HG03469 (cell line): ENCODE results near the gene SSNA1.

Experiments used
- ATAC-seq: cut with Tn5 transposase; IDR thresholded peaks from one replicate; pipeline ENCODE4 v1.9.1; 2021; ENCODE audit warnings: mild to moderate bottlenecking, moderate library complexity, moderate number of reproducible peaks; ENCODE audit not compliant: unreplicated experiment

SSNA1 gene

DNA sequence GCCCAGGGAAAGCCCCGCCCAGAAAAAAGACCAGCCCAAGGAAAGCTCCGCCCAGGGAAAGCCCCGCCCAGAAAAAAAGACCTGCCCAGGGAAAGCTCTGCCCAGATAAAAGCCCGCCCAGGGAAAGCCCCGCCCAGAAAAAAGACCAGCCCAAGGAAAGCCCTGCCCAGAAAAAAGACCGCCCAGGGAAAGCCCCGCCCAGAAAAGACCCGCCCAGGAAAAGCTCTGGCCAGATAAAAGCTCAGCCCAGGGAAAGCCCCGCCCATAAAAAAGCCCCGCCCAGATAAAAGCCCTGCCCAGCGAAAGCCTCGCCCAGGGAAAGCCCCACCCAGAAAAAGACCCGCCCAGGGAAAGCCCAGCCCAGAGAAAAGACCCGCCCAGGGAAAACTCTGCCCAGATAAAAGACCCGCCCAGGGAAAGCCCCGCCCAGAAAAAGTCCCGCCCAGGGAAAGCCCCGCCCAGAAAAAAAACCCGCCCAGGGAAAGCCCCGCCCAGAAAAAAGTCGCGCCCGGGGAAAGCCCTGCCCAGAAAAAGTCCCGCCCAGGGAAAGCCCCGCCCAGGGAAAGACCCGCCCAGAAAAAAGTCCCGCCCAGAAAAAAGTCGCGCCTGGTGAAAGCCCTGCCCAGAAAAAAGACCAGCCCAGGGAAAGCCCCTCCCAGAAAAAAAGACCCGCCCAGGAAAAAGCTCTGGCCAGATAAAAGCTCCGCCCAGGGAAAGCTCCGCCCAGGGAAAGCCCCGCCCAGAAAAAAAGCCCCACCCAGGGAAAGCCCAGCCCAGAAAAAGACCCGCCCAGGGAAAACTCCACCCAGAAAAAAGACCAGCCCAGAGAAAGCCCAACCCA lies 37.6 kb upstream of the SSNA1 start:
- no peak for ATAC-seq

- no peak for ATAC-seq
Observed at GRCh38 chr9:137152844-137153405, 35.6 kb upstream of the SSNA1 start.

GRCh38 chr9:137156567-137157375 lies 31.7 kb upstream of the SSNA1 start:
- ATAC-seq, result no peak

- no peak for ATAC-seq
Observed at GRCh38 chr9:137157618-137158415, 30.7 kb upstream of the SSNA1 start.

DNA sequence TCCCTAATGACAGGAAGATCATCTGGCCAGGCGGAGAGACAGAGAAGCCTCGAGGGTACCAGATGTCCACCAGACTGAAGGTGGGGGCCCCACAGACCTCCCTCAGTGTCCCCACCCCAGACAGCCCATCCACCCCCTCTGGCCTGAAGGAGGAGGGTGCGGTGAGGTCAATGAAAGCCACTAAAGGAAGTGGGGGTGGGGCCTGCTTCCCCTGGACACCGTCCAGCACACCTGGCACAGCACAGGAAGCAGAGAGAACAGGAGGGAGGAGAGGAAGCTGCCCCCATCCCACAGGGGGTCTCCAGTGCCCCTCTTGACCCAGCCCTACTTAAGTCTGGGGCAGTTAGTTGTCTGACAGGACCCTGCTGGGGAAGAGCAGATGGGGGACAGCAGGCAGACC lies 29.9 kb upstream of the SSNA1 start:
- no peak for ATAC-seq

DNA sequence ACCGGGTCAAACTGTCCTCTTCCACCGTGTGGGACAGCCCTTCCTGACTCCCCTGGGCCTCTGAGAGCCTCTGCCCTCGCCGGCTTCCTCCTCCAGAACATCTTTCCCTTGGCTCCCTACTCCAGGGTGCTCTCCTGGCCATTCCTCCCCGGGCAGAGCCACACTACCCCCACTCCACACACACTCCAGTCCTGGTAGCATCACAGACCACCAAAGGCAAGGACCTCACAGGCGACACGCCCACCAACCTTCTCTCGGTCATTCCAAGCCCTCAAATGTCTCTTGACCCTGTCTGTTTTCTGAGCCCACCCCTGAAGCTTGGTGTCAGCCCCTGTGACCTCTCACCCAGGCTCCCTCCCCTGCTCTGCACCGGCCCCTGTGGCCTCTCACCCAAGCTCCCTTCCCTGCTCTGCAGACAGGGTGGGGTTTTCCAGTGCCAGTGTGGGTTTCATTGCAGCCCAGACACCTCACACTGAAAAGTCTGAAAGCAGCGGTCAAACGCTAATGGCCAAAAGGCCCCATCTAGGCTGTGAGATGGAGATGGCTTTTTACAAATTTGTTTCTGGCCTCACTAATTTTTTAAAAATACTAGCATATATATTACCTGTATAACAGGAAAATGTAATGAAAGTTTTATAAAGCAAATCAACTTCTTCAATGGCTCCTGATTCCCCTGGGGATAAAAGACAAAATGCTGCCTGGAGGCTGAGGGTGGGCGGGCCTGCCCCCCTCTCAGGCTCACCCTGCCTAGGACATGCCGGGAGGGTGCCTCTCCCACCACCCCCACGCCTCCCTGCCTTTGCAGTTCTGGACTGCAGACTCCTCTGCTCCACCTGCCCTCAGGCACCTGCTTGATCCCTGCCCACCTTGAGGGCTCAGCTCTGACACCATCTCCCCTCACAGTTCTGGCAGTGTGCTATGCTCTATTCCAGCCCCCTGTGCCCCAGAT lies 29.1 kb upstream of the SSNA1 start:
- ATAC-seq, result no peak

DNA sequence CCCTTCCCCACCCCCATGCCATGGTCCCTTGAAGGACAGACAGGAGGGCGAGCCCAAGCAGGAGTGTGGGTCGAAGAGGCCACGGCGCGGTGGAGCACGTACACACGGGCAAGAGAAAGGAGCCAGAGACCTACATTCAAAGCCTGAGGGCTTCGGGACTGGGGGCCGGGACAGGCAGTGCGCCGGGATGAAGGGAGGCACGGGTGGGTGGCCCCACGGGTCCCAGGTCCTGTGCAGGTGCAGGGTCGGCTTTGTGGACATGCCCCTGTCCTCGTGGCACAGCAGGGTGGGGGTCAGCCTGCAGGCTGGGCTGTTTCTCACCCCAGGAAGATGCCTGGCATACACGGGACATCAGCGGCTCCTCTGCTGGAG lies 28.4 kb upstream of the SSNA1 start:
- ATAC-seq, result no peak

- no peak for ATAC-seq
Observed at GRCh38 chr9:137160716-137161557, 27.5 kb upstream of the SSNA1 start.

GRCh38 chr9:137161558-137162486 lies 26.7 kb upstream of the SSNA1 start:
- no peak for ATAC-seq

GRCh38 chr9:137162505-137163364 lies 25.7 kb upstream of the SSNA1 start:
- ATAC-seq, result no peak

- no peak for ATAC-seq
Observed at GRCh38 chr9:137163365-137163715, 25.1 kb upstream of the SSNA1 start.

DNA sequence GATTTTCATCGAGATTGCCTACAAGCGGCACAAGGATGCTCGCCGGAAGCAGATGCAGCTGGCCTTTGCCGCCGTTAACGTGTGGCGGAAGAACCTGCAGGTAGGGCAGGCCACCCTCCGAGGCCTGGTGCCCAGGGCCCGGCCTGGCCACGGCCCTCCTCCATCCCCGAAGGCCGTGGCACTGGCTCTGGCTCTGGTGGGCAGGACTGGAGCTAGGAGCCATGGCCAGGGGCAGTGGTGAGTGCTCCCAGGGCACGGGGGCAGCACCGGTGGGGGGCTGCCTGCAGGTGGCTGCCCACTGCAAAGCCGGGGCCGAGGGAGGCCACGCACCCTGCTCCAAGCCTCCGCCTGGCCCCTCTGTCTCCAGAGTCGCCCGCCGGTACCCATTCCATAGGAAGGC lies 24.7 kb upstream of the SSNA1 start:
- no peak for ATAC-seq

DNA sequence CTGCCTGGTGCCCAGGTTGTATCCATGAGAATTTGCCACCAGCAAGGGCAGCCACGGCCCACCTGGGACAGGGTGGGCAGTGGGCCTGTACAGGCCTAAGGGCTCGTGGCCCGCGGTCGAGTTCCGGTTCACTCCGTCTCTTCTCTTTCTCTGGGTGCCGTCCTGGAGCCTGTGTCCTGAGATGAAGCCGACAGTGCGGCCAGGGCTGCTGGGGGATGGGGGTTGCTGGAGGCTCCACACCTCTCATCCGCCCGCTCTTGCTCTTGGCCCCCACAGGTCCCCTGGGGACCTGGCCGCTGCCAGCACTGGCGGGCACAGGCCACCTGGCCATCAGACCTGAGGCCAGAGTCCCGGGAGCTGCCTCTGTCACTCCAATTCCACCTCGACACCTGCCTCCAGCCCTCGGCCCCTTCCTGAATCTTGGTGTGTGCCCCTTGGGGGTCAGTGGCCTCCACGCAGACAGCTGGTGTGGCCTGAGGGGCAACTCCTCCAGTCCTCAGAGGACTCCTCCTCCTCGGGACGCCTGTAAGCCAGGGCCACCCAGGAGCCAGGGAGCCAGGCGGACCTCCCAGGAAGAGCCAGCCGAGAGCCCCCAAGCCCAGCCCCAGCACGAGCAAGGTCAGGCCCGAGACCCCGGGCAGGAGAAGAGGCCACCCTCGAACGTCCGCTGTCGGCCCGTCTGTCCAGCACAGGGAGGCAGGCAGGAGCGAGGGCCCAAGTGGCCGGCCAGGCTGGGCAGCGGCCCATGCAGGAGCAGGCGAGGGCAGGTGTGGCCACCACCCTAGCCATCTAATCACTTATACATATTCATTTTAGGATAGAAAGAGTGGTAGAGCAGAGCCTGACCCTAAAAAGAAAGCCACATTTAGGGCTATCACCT lies 23.9 kb upstream of the SSNA1 start:
- ATAC-seq, result no peak

DNA sequence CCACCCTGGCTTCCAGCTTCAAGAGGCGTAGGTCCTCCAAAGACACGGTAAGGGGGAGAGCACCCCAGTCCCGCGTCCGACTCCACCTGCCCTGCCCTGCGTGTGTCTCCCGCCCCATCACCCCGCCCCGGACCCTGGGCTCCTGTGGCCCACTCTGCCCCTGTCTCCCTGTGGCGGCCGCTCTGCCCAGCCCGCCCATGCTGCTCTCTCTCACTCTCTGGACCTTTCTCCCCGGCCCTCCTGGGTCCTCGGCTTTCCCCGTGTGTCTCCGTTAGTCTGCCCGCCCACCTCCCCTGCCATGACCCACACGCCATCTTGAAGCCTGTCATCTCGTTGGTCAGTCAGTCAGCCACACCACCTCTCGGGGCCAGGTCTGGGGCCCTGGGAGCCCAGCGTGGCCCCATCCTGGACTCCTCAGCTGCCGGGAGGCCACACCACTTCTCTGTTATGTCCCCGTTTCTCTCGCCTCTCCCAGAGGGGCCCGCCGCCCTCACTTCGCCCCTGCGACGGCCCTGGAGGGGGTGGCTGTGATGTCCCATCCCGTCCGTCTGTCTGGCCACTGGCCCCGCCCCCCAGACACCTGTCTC lies 23.1 kb upstream of the SSNA1 start:
- ATAC-seq, result no peak

GRCh38 chr9:137166380-137167229 lies 21.9 kb upstream of the SSNA1 start:
- ATAC-seq, result no peak
